Chondrocyte (in vitro differentiated cells): ENCODE results near the gene AUTS2. TPM values are rescaled to one million over a fixed set of nuclear protein-coding genes. Genes with fewer than 3 reads are reported as not detected.

Source experiments
- DNase-seq: peaks from one replicate; pipeline ENCODE4 v3.0.0; 2021; ENCODE audit warnings: mixed read lengths, low spot score
- H3K27ac Mint-ChIP-seq: one replicate; pipeline ENCODE4 v1.8.0; 2021; ENCODE audit warnings: mild to moderate bottlenecking, moderate library complexity, mixed read lengths; ENCODE audit not compliant: unreplicated experiment
- H3K27me3 Mint-ChIP-seq: 2 replicates; pipeline ENCODE4 v1.8.0; 2021; ENCODE audit warnings: low read depth, mixed read lengths
- H3K36me3 Mint-ChIP-seq: 2 replicates; pipeline ENCODE4 v1.8.0; 2021; ENCODE audit warnings: low read depth, mixed read lengths
- H3K4me1 Mint-ChIP-seq: 2 replicates; pipeline ENCODE4 v1.8.0; 2021; ENCODE audit warnings: low read depth, mild to moderate bottlenecking, mixed read lengths
- H3K4me3 Mint-ChIP-seq: one replicate; pipeline ENCODE4 v1.8.0; 2021; ENCODE audit warnings: mild to moderate bottlenecking, moderate library complexity, mixed read lengths; ENCODE audit not compliant: unreplicated experiment
- H3K9me3 Mint-ChIP-seq: 2 replicates; pipeline ENCODE4 v1.8.0; 2021; ENCODE audit warnings: low read depth, mixed read lengths
- CTCF ChIP-seq: fragments of 200-600 bp; sonication (generic); IDR thresholded peaks from 2 replicates; pipeline ENCODE4 v1.5.0; 2021; ENCODE audit warnings: antibody characterized with exemption, mild to moderate bottlenecking, moderate library complexity
- total RNA-seq: library from RNA; stranded (reverse); gene quantifications from 3 replicates; pipeline ENCODE4 v1.2.1, GENCODE V29; 2021

AUTS2 gene
- total RNA-seq, 1 donor from 2014 or later = 31.5 TPM

- Mint-ChIP-seq H3K9me3 (no peaks in the 10 kb centered on the region), H3K4me3 (no peak overlapping the region), H3K4me1 (no peaks in the 10 kb centered on the region), H3K27me3 (no peaks in the 10 kb centered on the region), H3K27ac (no peak overlapping the region), H3K36me3 (peaks cover 42% of the 10 kb centered on the region)
- TF ChIP-seq CTCF = no peak
- DNase-seq = no peak
Measured at GRCh38 chr7:70785427-70785826, 1187.2 kb downstream of the AUTS2 start.

DNA sequence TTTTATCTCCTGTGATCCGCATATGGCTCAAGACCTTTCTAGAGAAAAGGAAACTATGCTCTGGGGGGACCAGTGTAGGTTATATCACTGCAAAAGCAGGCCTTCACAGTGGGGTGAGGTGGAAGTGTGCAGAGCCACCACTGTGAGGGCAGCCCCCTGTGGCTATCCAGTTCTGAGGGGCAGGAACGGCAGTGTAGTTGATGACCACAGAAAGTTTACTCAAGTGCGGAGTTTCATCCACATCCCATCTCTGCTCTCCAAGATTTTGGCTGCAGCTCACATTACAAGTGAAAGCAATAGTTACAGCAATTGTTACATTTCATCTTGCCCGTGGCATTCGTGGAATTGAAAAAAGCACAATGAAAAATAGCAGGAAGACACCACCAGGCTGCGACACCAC is 1187.8 kb downstream of the AUTS2 start:
- no peaks in the 10 kb centered on the region for H3K27me3 Mint-ChIP-seq
- H3K27ac Mint-ChIP-seq = no peak overlapping the region
- no peak for TF ChIP-seq CTCF
- no peaks in the 10 kb centered on the region for H3K4me1 Mint-ChIP-seq
- peaks cover 47% of the 10 kb centered on the region for H3K36me3 Mint-ChIP-seq
- DNase-seq = no peak
- H3K4me3 Mint-ChIP-seq = no peak overlapping the region
- no peaks in the 10 kb centered on the region for H3K9me3 Mint-ChIP-seq

GRCh38 chr7:70787286-70787685 is 1189.0 kb downstream of the AUTS2 start:
- H3K27ac Mint-ChIP-seq = no peak overlapping the region

GRCh38 chr7:70787771-70788170 is 1189.5 kb downstream of the AUTS2 start:
- Mint-ChIP-seq H3K4me1 (no peaks in the 10 kb centered on the region), H3K9me3 (no peaks in the 10 kb centered on the region), H3K27me3 (no peaks in the 10 kb centered on the region), H3K27ac (no peak overlapping the region), H3K4me3 (no peak overlapping the region), H3K36me3 (peaks cover 50% of the 10 kb centered on the region)
- DNase-seq = no peak
- no peak for TF ChIP-seq CTCF

More at GRCh38 chr7:70787286-70787685, 1189.0 kb downstream of the AUTS2 start:
- Mint-ChIP-seq H3K27me3 (no peaks in the 10 kb centered on the region), H3K36me3 (peaks cover 46% of the 10 kb centered on the region), H3K4me1 (no peaks in the 10 kb centered on the region), H3K9me3 (no peaks in the 10 kb centered on the region), H3K4me3 (no peak overlapping the region)
- TF ChIP-seq CTCF = no peak
- DNase-seq = no peak

GRCh38 chr7:70788276-70788675 is 1190.0 kb downstream of the AUTS2 start:
- Mint-ChIP-seq H3K4me1 (no peaks in the 10 kb centered on the region), H3K36me3 (peaks cover 52% of the 10 kb centered on the region), H3K27ac (no peak overlapping the region), H3K27me3 (no peaks in the 10 kb centered on the region), H3K9me3 (no peaks in the 10 kb centered on the region), H3K4me3 (no peak overlapping the region)
- TF ChIP-seq CTCF = no peak
- DNase-seq = no peak
